CD4-positive, CD25-positive, alpha-beta regulatory T cell (primary cell): Measurements from ENCODE around the gene SLC9A9. TPM values are rescaled to one million over a fixed set of nuclear protein-coding genes. Genes with fewer than 3 reads are reported as not detected.

Experiments used
- ATAC-seq, 2 donors: fragments of 150-1000 bp; cut with Tn5 transposase; one replicate each; pipeline ENCODE4 v1.10.0; 2021; ENCODE audit warnings: low read depth in 2 of 2, moderate number of reproducible peaks in 2 of 2, moderate library complexity in 1 of 2
- DNase-seq, 3 donors: peaks; one replicate each; pipeline versions ENCODE4 v3.0.0 to v3.0.0-alpha.2; 2012 to 2022; ENCODE audit warnings: mixed read lengths in 1 of 3
- H3K27ac ChIP-seq: one replicate; pipeline ENCODE4 v1.7.0; 2013; ENCODE audit warnings: mild to moderate bottlenecking, low read length; ENCODE audit not compliant: insufficient read depth, poor library complexity, severe bottlenecking
- H3K27me3 ChIP-seq: one replicate; pipeline ENCODE4 v1.7.0; 2013; ENCODE audit warnings: low read length; ENCODE audit not compliant: control insufficient read depth, insufficient read depth
- H3K36me3 ChIP-seq: one replicate; pipeline ENCODE4 v1.7.0; 2013; ENCODE audit warnings: mild to moderate bottlenecking, low read length, moderate library complexity; ENCODE audit not compliant: control insufficient read depth, insufficient read depth
- H3K4me1 ChIP-seq: 2 replicates; pipeline ENCODE4 v1.7.0; 2013; ENCODE audit warnings: mild to moderate bottlenecking, low read length; ENCODE audit not compliant: insufficient read depth, control insufficient read depth, poor library complexity, severe bottlenecking
- H3K4me3 ChIP-seq: one replicate; pipeline ENCODE4 v1.7.0; 2013; ENCODE audit warnings: low read depth, mild to moderate bottlenecking, low read length, moderate library complexity
- H3K9me3 ChIP-seq, 2 experiments: 1 replicate in 1 of 2; 2 replicates in 1 of 2; pipeline ENCODE4 v1.7.0; 2013; ENCODE audit warnings: low read length in 2 of 2, mild to moderate bottlenecking in 1 of 2, moderate library complexity in 1 of 2; ENCODE audit not compliant: control insufficient read depth in 2 of 2
- H3K27ac Mint-ChIP-seq, 3 donors: one replicate each; pipeline ENCODE4 v1.8.0; 2020 to 2022; ENCODE audit warnings: mild to moderate bottlenecking in 3 of 3, mixed read lengths in 3 of 3, moderate library complexity in 2 of 3
- H3K27me3 Mint-ChIP-seq: one replicate; pipeline ENCODE4 v1.8.0; 2022; ENCODE audit warnings: mild to moderate bottlenecking, mixed read lengths
- H3K36me3 Mint-ChIP-seq: one replicate; pipeline ENCODE4 v1.8.0; 2020; ENCODE audit warnings: mixed read lengths
- H3K4me1 Mint-ChIP-seq, 4 donors: one replicate each; pipeline ENCODE4 v1.8.0; 2020 to 2022; ENCODE audit warnings: mixed read lengths in 4 of 4, mild to moderate bottlenecking in 1 of 4
- H3K4me3 Mint-ChIP-seq, 4 donors: one replicate each; pipeline ENCODE4 v1.8.0; 2020 to 2022; ENCODE audit warnings: mild to moderate bottlenecking in 4 of 4, mixed read lengths in 4 of 4, moderate library complexity in 3 of 4
- H3K9me3 Mint-ChIP-seq, 7 donors: one replicate each; pipeline ENCODE4 v1.8.0; 2020 to 2022; ENCODE audit warnings: mixed read lengths in 7 of 7, mild to moderate bottlenecking in 3 of 7, moderate library complexity in 2 of 7
- polyA plus RNA-seq, 4 donors: library from polyadenylated mRNA; unstranded; fragments of 300-500 nt; fragmentation: Illumina TruSeq; gene quantifications; one replicate each; pipeline ENCODE4 v1.2.3, GENCODE V29; 2021
- total RNA-seq: library from RNA; stranded (reverse); gene quantifications from one replicate; pipeline ENCODE4 v1.2.3, GENCODE V29; 2022

SLC9A9 gene
- total and polyA plus RNA-seq, 5 donors from 2014 or later, result 31.7 to 49.3 (median 46.4) TPM

- H3K27me3 Mint-ChIP-seq, result no peaks in the 10 kb centered on the region
- Histone ChIP-seq H3K27ac (no peak overlapping the region), H3K9me3 (no peaks in the 10 kb centered on the region), H3K4me3 (no peak overlapping the region), H3K4me1 (no peaks in the 10 kb centered on the region), H3K27me3 (no peaks in the 10 kb centered on the region), H3K36me3 (peaks cover 5% of the 10 kb centered on the region)
- no peaks in the 10 kb centered on the region for H3K9me3 Mint-ChIP-seq
- H3K4me3 Mint-ChIP-seq, result no peak overlapping the region
- DNase-seq (no peak), ATAC-seq (no peak)
- peaks cover 0 to 4% (median 1%) of the 10 kb centered on the region in 4 donors for H3K4me1 Mint-ChIP-seq
- H3K27ac Mint-ChIP-seq, result no peak overlapping the region
- H3K36me3 Mint-ChIP-seq, result peaks cover 10% of the 10 kb centered on the region
Observed at GRCh38 chr3:143685491-143685890, 162.8 kb downstream of the SLC9A9 start.

DNA sequence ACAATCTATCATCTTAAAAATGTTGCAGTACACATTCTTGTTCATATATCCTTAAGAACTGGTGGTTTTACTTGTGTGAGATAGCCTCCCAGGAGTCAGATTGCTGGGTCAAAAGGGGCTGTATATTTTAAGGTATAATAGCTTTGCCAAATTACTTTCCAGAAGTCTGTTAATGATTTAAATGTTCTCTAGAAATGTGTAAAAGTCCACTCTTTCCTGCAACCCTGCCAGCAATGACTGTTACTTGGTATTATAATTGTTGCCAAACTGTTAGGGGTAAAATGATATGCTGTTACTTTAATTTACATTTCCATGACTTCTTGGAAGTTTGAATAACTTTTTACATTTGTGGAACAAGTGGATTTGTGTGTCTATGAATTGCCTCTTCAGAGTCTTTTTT is 170.8 kb downstream of the SLC9A9 start:
- ATAC-seq, result no peak
- H3K4me1 Mint-ChIP-seq, result peaks cover 5 to 13% (median 8%) of the 10 kb centered on the region in 4 donors
- peaks cover 4% of the 10 kb centered on the region for H3K4me1 ChIP-seq

GRCh38 chr3:143676747-143677146 is 171.5 kb downstream of the SLC9A9 start:
- Histone ChIP-seq H3K4me1 (peaks cover 4% of the 10 kb centered on the region), H3K9me3 (no peaks in the 10 kb centered on the region), H3K36me3 (no peaks in the 10 kb centered on the region), H3K27me3 (no peaks in the 10 kb centered on the region), H3K4me3 (no peak overlapping the region), H3K27ac (no peak overlapping the region)
- DNase-seq, result no peak
- Mint-ChIP-seq H3K4me3 (no peak overlapping the region), H3K27me3 (no peaks in the 10 kb centered on the region), H3K27ac (no peak overlapping the region), H3K4me1 (peaks cover 5 to 13% (median 8%) of the 10 kb centered on the region in 4 donors), H3K36me3 (no peaks in the 10 kb centered on the region), H3K9me3 (no peaks in the 10 kb centered on the region)
- ATAC-seq, result no peak

More for the DNA sequence above, 170.8 kb downstream of the SLC9A9 start:
- Mint-ChIP-seq H3K27me3 (no peaks in the 10 kb centered on the region), H3K4me3 (no peak overlapping the region), H3K9me3 (no peaks in the 10 kb centered on the region), H3K36me3 (no peaks in the 10 kb centered on the region), H3K27ac (no peak overlapping the region)
- no peaks in the 10 kb centered on the region for H3K36me3 ChIP-seq
- DNase-seq, result no peak
- no peak overlapping the region for H3K4me3 ChIP-seq
- no peak overlapping the region for H3K27ac ChIP-seq
- H3K9me3 ChIP-seq, result no peaks in the 10 kb centered on the region
- no peaks in the 10 kb centered on the region for H3K27me3 ChIP-seq

DNA sequence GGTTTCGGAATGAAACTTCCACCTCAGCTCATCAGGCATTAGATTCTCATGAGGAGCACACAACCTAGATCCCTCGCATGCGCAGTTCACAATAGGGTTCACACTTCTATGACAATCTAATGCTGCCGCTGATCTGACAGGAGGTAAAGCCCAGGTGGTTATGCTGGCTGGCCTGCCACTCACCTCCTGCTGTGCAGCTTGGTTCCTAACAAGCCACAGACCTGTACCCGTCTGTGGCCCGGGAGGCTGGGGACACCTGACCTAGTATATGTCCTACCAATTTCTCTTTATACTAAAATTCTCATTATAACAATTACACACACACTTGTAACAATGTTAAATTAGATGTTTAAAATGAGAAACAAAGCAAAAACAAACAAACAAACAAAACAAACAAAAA is 172.2 kb downstream of the SLC9A9 start:
- Histone ChIP-seq H3K36me3 (no peaks in the 10 kb centered on the region), H3K4me3 (no peak overlapping the region), H3K4me1 (peaks cover 4% of the 10 kb centered on the region), H3K27ac (no peak overlapping the region), H3K9me3 (no peaks in the 10 kb centered on the region), H3K27me3 (no peaks in the 10 kb centered on the region)
- H3K4me3 Mint-ChIP-seq, result no peak overlapping the region
- no peaks in the 10 kb centered on the region for H3K27me3 Mint-ChIP-seq
- no peak for ATAC-seq
- H3K4me1 Mint-ChIP-seq, result peaks cover 5 to 10% (median 7%) of the 10 kb centered on the region in 4 donors
- H3K27ac Mint-ChIP-seq, result no peak overlapping the region
- no peaks in the 10 kb centered on the region for H3K36me3 Mint-ChIP-seq
- no peak for DNase-seq
- H3K9me3 Mint-ChIP-seq, result no peaks in the 10 kb centered on the region

DNA sequence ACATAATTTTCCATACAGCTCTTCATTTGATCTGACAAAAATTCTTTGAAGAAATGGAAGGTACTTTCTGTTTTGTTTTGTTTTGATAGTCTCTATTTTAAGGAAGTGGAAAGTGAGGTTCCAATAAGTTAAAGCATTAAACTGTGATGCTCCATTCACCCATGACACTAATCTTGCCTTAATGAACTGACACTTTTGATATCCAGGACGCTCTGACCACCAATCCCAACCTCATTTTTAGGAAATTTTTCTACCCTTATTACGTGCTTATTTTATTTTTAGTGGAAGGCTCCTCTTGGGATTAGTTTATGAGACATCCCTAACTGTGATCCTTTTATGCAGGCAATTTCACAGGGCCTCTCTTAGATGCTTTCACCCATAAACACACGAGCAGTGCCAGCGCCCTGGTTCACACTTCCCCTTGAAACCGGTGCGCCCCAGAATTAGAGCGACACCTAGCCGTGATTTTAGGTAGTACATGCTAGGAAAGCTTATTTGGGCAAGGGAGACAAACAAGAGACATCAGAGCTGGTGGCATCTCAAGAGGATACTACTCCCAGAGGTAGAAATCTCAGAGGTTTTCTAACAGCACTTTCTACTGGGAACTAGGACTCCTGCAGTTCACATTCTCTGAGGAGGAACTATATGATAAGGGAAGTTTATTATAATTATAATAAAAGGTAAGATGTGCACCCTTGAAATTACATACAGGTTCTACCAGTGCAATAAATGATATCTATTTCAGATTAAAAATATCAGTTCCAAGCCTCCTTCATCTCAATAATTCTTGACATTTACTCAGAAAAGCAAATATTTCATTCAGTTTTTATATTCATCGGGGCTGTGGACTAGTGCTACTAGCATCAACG is 173.9 kb downstream of the SLC9A9 start:
- peak; percentile 51 to 87 (median 77) for DNase-seq
- ATAC-seq, result peak; percentile 91 to 95
- H3K27me3 ChIP-seq, result no peaks in the 10 kb centered on the region
- H3K36me3 Mint-ChIP-seq, result no peaks in the 10 kb centered on the region
- H3K27ac Mint-ChIP-seq, result peak overlapping the region in 1 of 3 donors; percentile 40
- peaks cover 5 to 10% (median 9%) of the 10 kb centered on the region in 4 donors for H3K4me1 Mint-ChIP-seq
- no peak overlapping the region for H3K27ac ChIP-seq
- no peaks in the 10 kb centered on the region for H3K9me3 Mint-ChIP-seq
- peaks cover 5% of the 10 kb centered on the region for H3K36me3 ChIP-seq
- peaks cover 4% of the 10 kb centered on the region for H3K4me1 ChIP-seq
- peak overlapping the region in 1 of 4 donors; percentile 29 for H3K4me3 Mint-ChIP-seq
- H3K9me3 ChIP-seq, result no peaks in the 10 kb centered on the region
- no peaks in the 10 kb centered on the region for H3K27me3 Mint-ChIP-seq
- peak overlapping the region; percentile 21 for H3K4me3 ChIP-seq

- peaks cover 5% of the 10 kb centered on the region for H3K36me3 ChIP-seq
- Mint-ChIP-seq H3K9me3 (peaks cover 0 to 3% (median 0%) of the 10 kb centered on the region in 7 donors), H3K27ac (no peak overlapping the region), H3K4me1 (peaks cover 5 to 15% (median 9%) of the 10 kb centered on the region in 4 donors), H3K27me3 (no peaks in the 10 kb centered on the region), H3K4me3 (no peak overlapping the region), H3K36me3 (no peaks in the 10 kb centered on the region)
- no peak overlapping the region for H3K4me3 ChIP-seq
- H3K27ac ChIP-seq, result no peak overlapping the region
- peaks cover 4% of the 10 kb centered on the region for H3K4me1 ChIP-seq
- no peaks in the 10 kb centered on the region for H3K27me3 ChIP-seq
- H3K9me3 ChIP-seq, result no peaks in the 10 kb centered on the region
- ATAC-seq (no peak), DNase-seq (no peak)
Observed at GRCh38 chr3:143672396-143673165, 175.7 kb downstream of the SLC9A9 start.

GRCh38 chr3:143671626-143672025 is 176.6 kb downstream of the SLC9A9 start:
- no peak overlapping the region for H3K4me3 ChIP-seq

More at GRCh38 chr3:143671626-143672025, 176.6 kb downstream of the SLC9A9 start:
- Mint-ChIP-seq H3K9me3 (peaks cover 0 to 3% (median 0%) of the 10 kb centered on the region in 7 donors), H3K4me1 (peaks cover 5 to 15% (median 9%) of the 10 kb centered on the region in 4 donors), H3K27ac (peak overlapping the region in 1 of 3 donors; percentile 35), H3K4me3 (no peak overlapping the region), H3K36me3 (no peaks in the 10 kb centered on the region), H3K27me3 (no peaks in the 10 kb centered on the region)
- DNase-seq (no peak), ATAC-seq (no peak)
- H3K4me1 ChIP-seq, result peaks cover 4% of the 10 kb centered on the region
- H3K9me3 ChIP-seq, result no peaks in the 10 kb centered on the region
- no peak overlapping the region for H3K27ac ChIP-seq
- no peaks in the 10 kb centered on the region for H3K27me3 ChIP-seq
- peaks cover 5% of the 10 kb centered on the region for H3K36me3 ChIP-seq
